ENCODE data around the gene PMS2.
"Not testable (repeated sequence)": the region's sequence is repeated elsewhere in the genome, so short reads cannot be mapped to it uniquely, and the experiment has no call there.

Gene PMS2

DNA sequence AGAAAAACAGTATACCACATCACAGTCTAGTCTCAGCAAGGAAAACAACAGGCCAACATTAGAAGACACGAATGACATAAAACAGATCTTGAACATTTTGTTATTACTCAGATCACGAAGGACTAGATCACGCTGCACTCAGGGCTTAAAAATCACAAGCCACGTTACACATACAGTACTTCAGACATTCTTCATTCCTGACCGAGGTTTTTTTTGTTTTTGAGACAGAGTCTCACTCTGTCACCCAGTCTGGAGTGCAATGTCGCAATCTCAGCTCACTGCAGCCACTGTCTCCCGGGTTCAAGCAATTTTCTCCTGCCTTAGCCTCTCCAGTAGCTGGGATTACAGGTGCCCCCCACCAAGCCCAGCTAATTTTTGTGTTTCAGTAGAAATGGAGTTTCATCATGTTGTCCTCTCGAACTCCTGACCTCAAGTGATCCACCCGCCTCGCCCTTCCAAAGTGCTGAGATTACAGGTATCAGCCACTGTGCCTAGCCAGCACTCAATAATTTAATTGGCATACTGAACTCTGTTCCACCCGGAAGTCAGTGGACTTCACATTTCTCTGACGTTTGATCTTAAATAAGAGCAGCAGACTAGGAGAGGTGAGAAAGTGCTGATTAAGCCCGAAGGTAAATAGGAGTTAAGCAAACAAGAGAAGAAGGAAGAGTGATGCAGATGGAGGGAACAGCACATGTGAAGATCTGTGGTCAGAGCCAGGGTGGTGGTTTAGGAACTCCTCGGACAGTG lies 3.7 kb upstream of the PMS2 start:
- DNase-seq, result no peak

- DNase-seq, result no peak
Observed at GRCh38 chr7:6011541-6011940, 2.7 kb upstream of the PMS2 start.

GRCh38 chr7:6010370-6010769 lies 1.5 kb upstream of the PMS2 start:
- not testable (repeated sequence) for DNase-seq

DNA sequence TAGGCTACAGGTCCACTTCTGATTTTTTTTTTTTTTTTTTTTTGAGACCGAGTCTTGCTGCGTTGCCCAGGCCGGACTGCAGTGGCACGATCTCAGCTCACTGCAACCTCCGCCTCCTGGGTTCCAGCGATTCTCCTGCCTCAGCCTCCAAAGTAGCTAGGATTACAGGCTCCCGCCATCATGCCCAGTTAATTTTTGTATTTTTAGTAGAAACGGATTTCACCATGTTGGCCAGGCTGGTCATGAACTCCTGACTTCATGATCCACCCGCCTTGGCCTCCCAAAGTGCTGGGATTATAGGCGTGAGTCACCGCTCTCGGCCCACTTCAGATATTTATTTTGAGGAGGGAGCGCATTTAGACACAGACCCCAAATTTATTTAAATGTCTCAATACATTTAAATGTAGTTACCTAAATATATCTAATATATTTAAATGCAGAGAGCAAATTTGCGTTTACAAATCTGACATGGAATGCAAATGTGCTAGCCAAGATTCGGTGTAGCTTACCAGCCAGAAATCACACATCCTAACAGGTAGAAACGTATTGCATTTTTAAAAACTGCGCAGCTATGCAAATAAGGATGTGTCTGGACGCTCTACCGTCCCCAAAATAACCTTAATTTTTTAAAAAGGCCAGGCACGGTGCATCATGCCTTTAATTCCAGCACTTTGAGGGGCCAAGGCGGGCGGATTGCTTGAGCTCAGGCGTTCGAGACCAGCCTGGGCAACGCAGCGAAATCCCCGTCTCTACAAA lies 836 bp downstream of the PMS2 start:
- not testable (repeated sequence) for DNase-seq

DNA sequence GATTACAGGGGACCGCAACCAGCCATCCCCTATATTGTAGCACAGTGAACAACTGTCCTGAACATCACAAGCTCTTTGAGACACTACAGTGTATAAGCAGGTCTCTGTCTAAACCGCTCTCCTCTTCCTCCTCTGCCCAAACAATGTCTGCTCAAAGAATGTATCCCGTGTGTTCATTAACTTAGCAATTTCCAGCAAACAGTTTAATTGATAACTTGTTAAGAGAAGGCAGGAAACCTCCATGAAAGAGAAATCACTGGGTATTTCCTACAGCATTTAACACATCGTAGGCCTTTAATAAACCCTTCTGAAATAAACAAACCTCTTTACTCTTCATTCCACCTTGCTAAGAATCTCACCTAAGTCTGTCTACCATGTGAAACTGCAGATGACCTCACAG lies 1.5 kb downstream of the PMS2 start:
- DNase-seq, result no peak

- DNase-seq, result peak; percentile 74
Observed at GRCh38 chr7:5997210-5997808, 11.5 kb downstream of the PMS2 start.

GRCh38 chr7:5987061-5987460 lies 21.8 kb downstream of the PMS2 start:
- not testable (repeated sequence) for DNase-seq

DNA sequence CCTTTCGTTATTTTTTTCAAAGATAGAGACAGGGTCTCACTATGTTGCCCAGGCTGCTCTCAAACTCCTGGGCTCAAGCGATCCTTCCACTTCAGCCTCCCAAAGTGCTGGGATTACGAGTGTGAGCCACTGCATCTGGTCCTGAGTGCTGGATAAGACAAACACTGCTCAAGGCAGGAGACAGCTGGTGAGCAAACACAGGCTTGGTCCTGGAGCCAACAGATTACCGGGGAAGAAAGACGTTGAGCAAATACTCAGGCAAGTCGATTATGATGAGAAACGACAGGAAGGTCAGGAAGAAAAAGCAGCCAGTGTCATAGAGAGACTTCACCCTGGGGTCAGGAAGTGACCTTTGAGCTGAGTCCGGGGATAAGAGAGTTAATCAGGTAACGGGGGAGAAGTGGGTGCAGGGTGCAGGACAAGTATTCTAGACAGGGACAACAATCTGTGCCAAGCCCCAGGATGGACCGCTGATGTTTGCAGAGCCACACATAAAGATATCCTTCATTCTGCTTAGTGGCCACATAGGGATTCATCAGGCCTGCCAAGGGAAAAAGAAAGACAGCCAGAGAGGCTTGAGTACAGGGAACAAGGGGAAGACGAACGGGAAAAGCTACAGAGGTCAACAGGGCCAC lies 29.1 kb downstream of the PMS2 start:
- not testable (repeated sequence) for DNase-seq

- DNase-seq, result not testable (repeated sequence)
Observed at GRCh38 chr7:5973580-5973979, 35.3 kb downstream of the PMS2 start.

DNA sequence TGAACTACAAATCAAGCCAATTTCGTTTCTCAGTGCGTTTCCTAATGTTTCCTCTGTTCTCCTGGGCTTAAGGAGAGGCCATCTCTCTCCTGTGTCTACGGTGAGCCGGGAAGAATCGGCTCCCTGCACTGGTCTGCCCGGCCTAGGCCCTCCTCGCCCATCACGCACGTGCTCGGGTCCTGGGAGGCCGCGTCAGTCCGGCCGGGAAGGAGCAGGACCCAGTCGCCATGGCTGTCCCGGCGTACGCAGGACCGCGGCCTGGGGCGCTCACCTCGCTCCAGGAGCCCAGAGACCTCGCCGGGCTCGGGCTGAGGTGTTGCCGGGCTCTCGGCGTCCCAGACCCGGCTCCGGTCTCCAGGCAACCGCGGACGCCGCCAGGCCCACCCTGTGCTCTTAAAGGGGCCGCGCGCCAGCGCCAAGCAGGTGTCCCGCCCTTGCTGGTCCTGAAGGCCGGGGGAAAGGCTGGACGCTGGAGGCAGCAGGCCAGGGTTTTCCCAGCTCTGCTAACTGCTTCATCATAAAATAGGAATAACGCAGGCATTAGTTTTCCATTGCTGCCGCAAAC lies 38.4 kb downstream of the PMS2 start, which contains the start of gene RSPH10B:
Gene RSPH10B (minus strand): TSS at position 343 of the 565 bp plus-strand sequence. CDS start 3,573 bp downstream, outside the sequence.
- DNase-seq, result not testable (repeated sequence)

- not testable (repeated sequence) for DNase-seq
Observed at GRCh38 chr7:5963810-5964209, 45.0 kb downstream of the PMS2 start.

DNA sequence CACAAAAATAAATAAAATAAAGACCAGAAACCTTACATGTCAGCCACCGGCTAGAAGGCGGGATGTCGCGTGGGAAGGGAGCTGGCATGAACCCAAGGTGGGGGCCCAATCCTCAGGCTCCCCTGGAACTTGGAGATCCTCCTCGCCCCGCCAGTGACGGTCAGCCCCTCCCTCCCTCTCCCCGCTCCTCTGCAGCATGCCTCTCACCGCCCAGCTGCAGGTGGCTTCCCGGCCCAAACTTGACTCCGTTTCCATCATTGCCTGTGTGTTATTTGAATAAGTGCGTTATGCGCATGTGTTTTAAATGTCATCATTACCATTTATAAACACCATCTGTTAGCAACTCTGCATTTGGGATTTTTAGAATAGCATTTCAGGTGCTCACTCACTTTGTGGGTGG lies 45.6 kb downstream of the PMS2 start:
- not testable (repeated sequence) for DNase-seq

DNA sequence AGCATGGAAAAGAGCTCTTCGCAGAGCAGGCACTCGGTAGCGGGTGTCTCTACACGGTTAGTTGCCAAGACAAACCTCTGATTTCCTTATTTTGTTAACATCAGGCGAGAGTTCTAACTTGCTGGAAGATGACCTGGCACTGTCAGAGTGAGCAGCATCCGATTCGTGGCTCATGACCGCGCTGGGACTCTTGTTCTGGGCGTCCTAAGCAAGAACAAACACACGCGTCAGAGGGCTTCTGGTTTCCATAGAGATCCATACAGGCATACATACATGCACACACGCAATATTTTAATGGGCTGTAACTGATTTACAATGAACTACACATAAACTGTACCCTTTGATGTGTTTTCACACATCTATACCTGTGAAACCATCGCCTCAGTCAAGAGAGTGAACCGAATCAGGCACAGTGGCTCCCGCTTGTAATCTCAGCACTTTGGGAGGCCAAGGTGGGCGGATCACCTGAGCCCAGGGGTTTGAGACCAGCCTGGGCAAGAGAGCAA lies 73.9 kb downstream of the PMS2 start:
- not testable (repeated sequence) for DNase-seq

DNA sequence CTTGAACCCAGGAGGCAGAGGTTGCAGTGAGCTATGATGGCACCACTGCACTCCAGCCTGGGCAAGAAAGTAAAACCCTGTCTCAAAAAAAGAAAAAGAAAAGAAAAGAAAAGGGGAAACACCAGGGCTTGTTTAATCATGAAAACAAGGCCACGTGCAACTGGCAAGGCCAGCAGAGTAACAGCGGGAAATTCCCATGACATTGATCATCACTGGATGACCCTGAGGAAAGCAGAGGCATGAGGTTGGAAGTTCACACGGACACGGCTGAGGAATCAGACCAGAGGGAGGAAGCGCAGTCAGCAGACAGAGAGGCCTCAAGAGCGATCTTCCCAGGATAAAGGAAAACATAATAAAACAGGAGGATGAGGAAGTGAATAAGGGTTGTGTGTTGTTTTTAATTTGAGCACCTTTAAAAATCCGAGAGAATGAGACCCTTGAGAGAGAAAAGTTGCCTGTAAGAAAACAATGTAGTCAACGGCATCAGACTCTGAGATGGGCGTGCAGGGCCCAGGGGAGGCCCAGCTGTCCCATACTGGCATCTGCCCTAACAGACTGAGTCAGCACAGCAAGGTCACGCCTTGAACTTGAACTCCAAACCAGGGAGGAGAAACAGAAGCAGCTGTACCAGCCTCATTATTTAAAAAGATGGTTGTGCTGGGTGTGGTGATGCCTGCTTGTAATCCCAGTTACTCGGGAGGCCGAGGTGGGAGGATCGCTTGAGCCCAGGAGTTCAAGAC lies 76.8 kb downstream of the PMS2 start:
- not testable (repeated sequence) for DNase-seq

- DNase-seq, result not testable (repeated sequence)
Observed at GRCh38 chr7:5931250-5931649, 77.6 kb downstream of the PMS2 start.

GRCh38 chr7:5930290-5930689 lies 78.6 kb downstream of the PMS2 start:
- not testable (repeated sequence) for DNase-seq

DNA sequence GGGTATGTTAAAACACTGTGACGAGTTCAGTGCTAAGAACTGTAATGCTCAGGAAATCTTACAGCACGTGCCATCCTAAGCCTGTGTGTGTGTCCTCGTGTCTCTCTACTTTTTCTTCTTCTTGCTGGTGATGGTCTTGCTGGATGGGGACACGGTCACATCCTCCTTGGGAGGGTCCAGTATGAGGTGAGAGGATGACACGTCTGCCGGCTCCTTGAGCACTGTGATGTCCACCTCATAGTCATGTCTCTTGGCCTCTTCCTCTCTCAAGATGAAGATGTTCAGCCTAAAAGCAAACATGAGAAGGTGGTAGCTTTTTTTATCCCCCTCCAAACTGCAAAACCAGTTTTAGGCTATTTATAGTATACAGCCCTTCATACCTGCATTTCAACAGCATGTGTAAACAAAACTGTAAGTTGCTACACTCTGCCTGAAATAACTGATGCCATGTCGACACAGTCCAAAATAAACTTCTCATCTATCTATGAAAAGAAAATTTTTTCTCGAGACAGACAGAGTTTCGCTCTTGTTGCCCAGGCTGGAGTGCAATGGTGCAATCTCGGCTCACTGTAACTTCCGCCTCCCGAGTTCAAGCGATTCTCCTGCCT lies 82.5 kb downstream of the PMS2 start:
- DNase-seq, result not testable (repeated sequence)

- not testable (repeated sequence) for DNase-seq
Observed at GRCh38 chr7:5924630-5925029, 84.2 kb downstream of the PMS2 start.

DNA sequence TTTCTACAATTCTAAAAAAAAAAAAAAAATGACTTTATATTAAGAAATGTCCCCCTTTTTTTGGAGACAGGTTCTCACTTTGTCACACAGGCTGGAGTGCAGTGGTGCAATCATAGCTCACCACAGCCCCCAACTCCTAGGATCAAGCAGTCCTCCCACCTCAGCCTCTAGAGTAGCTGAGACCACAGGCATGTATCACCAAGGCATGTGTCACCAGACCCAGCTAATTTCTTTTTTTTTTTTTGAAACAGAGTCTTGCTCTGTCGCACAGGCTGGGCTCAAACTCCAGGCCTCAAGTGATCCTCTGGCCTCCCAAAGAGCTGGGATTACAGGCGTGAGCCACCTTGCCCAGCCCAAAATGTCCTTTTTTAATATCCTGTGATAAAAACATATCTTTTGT lies 84.7 kb downstream of the PMS2 start:
- DNase-seq, result not testable (repeated sequence)

Measured in inflammatory macrophage treated with lipopolysaccharide for 4 hours (primary cell).